ENCODE results near the gene GPR132. TPM values are rescaled to one million over a fixed set of nuclear protein-coding genes. Genes with fewer than 3 reads are reported as not detected.
"Not testable (repeated sequence)": the region's sequence is repeated elsewhere in the genome, so short reads cannot be mapped to it uniquely, and the experiment has no call there.

Gene GPR132
- 43.4 and 48.5 TPM in 2 replicates for total RNA-seq

GRCh38 chr14:105065280-105066228 is at the start of gene GPR132:
Gene GPR132, minus strand, starts transcription at chr14:105065430. Its CDS starts 10,010 bp downstream, at chr14:105055420.
- ChIA-PET POLR2A (interaction anchor here (0.6 to 4.4 kb wide), 18 partner anchors 10 to 517 kb away, joined by 3 to 38 read pairs (median 4); partner anchors contain the start of genes BRF1, CDCA4, CLBA1 and PLD4), CTCF (interaction anchor here (0.7 to 1.8 kb wide), 7 partner anchors 16 to 424 kb away, joined by 3 to 17 read pairs (median 4); no protein-coding TSS in a partner anchor)
- peak; percentile 73 for ATAC-seq (ENCODE audit: low read depth)
- Mint-ChIP-seq H3K27ac (peak within 1 kb of the TSS; percentile 89), H3K4me3 (peak within 1 kb of the TSS; percentile 90), H3K27me3 (no peaks in the 10 kb centered on the region), H3K36me3 (ENCODE audit: low read depth) (peaks cover 10% of the 10 kb centered on the region), H3K9me3 (no peaks in the 10 kb centered on the region), H3K4me1 (peaks cover 88% of the 10 kb centered on the region)
- intact Hi-C loops (cut with micrococcal nuclease): loop anchor here (1.0 to 2.0 kb wide), 4 partner anchors 21 to 426 kb away; partner anchors contain the start of genes CDCA4 and TEDC1
- peak; percentile 66 for DNase-seq
- TF ChIP-seq CTCF (IDR thresholded peaks at IDR 0.05): no peak

- H3K27me3 Mint-ChIP-seq: peaks cover 16% of the 10 kb centered on the region
- POLR2A ChIA-PET: interaction anchor here (0.7 kb wide), 1 partner anchor 23 kb away, joined by 4 read pairs; no protein-coding TSS in a partner anchor
- H3K4me3 Mint-ChIP-seq; H3K36me3 Mint-ChIP-seq (ENCODE audit: low read depth); CTCF ChIA-PET; H3K27ac Mint-ChIP-seq; ATAC-seq (ENCODE audit: low read depth); H3K9me3 Mint-ChIP-seq; intact Hi-C loops (cut with micrococcal nuclease); DNase-seq; H3K4me1 Mint-ChIP-seq: not testable (repeated sequence)
Observed at GRCh38 chr14:105109243-105109642, 44.0 kb upstream of the GPR132 start.

GRCh38 chr14:105108516-105108864 is 43.3 kb upstream of the GPR132 start:
- H3K27ac Mint-ChIP-seq: no peak overlapping the region
- DNase-seq (no peak), ATAC-seq (ENCODE audit: low read depth) (no peak)
- intact Hi-C loops (cut with micrococcal nuclease): no loop called here
- POLR2A ChIA-PET: no interaction called here
- peaks cover 2% of the 10 kb centered on the region for H3K4me1 Mint-ChIP-seq
- peaks cover 22% of the 10 kb centered on the region for H3K27me3 Mint-ChIP-seq
- CTCF ChIA-PET: no interaction called here
- no peak overlapping the region for H3K4me3 Mint-ChIP-seq
- TF ChIP-seq CTCF (IDR thresholded peaks at IDR 0.05): no peak
- H3K9me3 Mint-ChIP-seq: peaks cover 3% of the 10 kb centered on the region
- no peaks in the 10 kb centered on the region for H3K36me3 Mint-ChIP-seq (ENCODE audit: low read depth)

- no peak for TF ChIP-seq CTCF (IDR thresholded peaks at IDR 0.05)
- Mint-ChIP-seq H3K9me3 (peaks cover 5% of the 10 kb centered on the region), H3K4me3 (no peak overlapping the region), H3K4me1 (peaks cover 2% of the 10 kb centered on the region), H3K27me3 (peaks cover 27% of the 10 kb centered on the region), H3K36me3 (ENCODE audit: low read depth) (no peaks in the 10 kb centered on the region), H3K27ac (no peak overlapping the region)
- ATAC-seq (ENCODE audit: low read depth) (no peak), DNase-seq (no peak)
- ChIA-PET CTCF (no interaction called here), POLR2A (no interaction called here)
- intact Hi-C loops (cut with micrococcal nuclease): no loop called here
Observed at GRCh38 chr14:105107781-105108515, 42.7 kb upstream of the GPR132 start.

- peaks cover 2% of the 10 kb centered on the region for H3K4me1 Mint-ChIP-seq
- H3K36me3 Mint-ChIP-seq (ENCODE audit: low read depth): no peaks in the 10 kb centered on the region
- no peak overlapping the region for H3K27ac Mint-ChIP-seq
- DNase-seq (no peak), ATAC-seq (ENCODE audit: low read depth) (no peak)
- intact Hi-C loops (cut with micrococcal nuclease): no loop called here
- CTCF ChIA-PET: no interaction called here
- no peak for TF ChIP-seq CTCF (IDR thresholded peaks at IDR 0.05)
- POLR2A ChIA-PET: no interaction called here
- peaks cover 5% of the 10 kb centered on the region for H3K9me3 Mint-ChIP-seq
- H3K27me3 Mint-ChIP-seq: peaks cover 31% of the 10 kb centered on the region
- no peak overlapping the region for H3K4me3 Mint-ChIP-seq
Observed at GRCh38 chr14:105107351-105107750, 42.1 kb upstream of the GPR132 start.

Data from activated B cell treated with CpG ODN at 0.5 μM for 24 hours (primary cell).